Cardiac fibroblast (primary cell): ENCODE measurements around the gene DNAH17.

Experiments used
- DNase-seq, 2 donors: peaks; one replicate each; pipeline versions ENCODE4 v3.0.0 to v3.0.0-alpha.2; 2010; ENCODE audit warnings: low read depth in 2 of 2
- H3K4me3 ChIP-seq, 2 donors: replicated peaks in 1 of 2; 1 replicate in 1 of 2; 2 replicates in 1 of 2; pipeline ENCODE4 v1.5.1; 2011; ENCODE audit warnings: low read depth in 2 of 2, low read length in 2 of 2, mild to moderate bottlenecking in 2 of 2, moderate library complexity in 1 of 2
- TF ChIP-seq, protein P1 (sequence below): IDR thresholded peaks from one replicate; pipeline ENCODE4 v1.5.1; 2011; ENCODE audit warnings: low read depth, mild to moderate bottlenecking, low read length, inconsistent platforms

DNAH17 gene

DNA sequence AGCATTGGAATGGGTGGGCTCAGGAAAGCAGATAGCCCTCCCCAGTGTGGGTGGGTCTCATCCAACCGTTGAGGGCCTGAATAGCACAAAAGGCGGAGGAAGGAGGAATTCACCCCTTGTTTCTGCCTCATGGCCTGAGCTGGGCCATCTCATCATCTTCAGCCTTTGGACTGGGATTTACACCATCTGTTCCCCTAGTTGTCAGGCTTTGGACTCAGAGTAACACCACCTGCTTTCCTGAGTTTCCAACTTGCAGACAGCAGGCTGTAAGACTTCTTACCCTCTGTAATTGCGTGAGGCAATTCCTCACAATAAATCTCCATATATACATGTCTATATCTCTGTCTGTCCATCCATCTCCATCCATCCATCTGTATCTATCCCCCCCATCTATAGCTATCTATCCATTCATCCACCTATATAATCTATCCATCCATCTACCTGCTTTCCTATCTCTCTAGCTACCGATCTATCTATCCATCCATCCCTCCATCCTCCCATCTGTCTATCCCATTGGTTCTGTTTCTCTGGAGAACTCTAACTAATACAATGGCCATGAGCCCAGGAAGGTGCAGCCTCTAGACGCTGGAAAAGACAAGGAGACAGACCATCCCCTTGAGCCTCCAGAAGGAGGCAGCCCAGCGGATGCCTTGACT lies 21.3 kb downstream of the DNAH17 start:
- DNase-seq = peak in 1 of 2 donors; percentile 8
- TF ChIP-seq, protein P1, sequence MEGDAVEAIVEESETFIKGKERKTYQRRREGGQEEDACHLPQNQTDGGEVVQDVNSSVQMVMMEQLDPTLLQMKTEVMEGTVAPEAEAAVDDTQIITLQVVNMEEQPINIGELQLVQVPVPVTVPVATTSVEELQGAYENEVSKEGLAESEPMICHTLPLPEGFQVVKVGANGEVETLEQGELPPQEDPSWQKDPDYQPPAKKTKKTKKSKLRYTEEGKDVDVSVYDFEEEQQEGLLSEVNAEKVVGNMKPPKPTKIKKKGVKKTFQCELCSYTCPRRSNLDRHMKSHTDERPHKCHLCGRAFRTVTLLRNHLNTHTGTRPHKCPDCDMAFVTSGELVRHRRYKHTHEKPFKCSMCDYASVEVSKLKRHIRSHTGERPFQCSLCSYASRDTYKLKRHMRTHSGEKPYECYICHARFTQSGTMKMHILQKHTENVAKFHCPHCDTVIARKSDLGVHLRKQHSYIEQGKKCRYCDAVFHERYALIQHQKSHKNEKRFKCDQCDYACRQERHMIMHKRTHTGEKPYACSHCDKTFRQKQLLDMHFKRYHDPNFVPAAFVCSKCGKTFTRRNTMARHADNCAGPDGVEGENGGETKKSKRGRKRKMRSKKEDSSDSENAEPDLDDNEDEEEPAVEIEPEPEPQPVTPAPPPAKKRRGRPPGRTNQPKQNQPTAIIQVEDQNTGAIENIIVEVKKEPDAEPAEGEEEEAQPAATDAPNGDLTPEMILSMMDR = no peak
- H3K4me3 ChIP-seq = no peak overlapping the region

DNA sequence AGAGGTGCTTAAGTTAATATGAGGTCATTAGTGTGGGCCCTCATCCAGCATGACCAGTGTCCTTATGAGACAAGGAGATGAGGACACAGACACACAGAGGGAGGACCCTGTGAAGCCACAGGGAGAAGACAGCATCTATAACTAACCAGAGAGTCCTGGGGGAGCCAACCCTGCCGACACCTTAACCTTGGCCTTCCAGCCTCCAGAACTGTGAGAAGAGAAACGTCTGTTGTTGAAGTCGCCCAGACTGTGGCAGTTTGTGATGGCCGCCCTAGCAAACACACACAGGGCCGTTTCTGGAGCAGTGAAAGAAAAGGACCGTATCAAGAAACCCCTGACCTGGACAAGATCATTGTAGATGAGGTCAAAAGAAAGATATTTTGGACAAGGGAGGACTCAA lies 26.7 kb downstream of the DNAH17 start:
- H3K4me3 ChIP-seq = no peak overlapping the region
- TF ChIP-seq, protein P1 = no peak
- DNase-seq = no peak

DNA sequence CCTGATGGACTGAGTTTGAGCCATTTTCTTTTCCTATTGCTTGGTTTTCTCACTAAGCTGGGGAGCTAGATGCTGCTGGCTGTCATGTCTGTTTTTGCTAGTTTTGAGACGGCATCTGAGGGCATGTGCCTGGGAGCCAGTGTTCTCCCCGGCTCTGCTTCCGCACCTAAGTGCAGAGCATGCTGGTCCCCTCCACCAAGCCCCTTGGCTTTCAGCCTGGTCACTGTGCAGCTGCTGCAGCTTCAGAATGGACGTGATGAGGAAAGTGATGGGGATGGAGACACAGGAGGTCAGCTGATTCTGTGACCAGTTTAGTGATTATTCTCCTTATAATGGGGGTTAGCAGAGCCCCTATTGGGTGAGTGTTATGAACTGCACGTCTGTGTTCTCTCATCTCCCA lies 28.5 kb downstream of the DNAH17 start:
- TF ChIP-seq, protein P1 = no peak
- no peak overlapping the region for H3K4me3 ChIP-seq
- no peak for DNase-seq

DNA sequence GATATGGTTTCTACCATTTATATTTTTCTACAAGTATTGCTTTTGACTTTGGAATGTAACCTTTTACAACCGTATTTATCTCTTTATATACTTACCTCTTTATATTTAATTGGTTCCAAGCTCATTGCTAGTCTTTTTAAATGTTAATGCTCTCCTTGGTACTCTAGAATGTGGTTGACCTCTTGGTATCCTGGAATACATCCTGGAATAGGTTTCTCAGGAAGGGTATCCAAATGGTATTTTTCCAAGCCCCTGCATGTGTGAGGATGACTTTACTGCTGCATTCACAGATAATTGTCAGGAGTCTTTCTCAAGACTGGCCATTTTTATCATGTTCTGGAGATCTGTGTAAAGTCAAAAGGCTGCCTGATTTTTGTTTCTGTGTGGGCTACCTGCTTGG lies 30.2 kb downstream of the DNAH17 start:
- DNase-seq = no peak
- H3K4me3 ChIP-seq = no peak overlapping the region
- TF ChIP-seq, protein P1 = no peak

DNA sequence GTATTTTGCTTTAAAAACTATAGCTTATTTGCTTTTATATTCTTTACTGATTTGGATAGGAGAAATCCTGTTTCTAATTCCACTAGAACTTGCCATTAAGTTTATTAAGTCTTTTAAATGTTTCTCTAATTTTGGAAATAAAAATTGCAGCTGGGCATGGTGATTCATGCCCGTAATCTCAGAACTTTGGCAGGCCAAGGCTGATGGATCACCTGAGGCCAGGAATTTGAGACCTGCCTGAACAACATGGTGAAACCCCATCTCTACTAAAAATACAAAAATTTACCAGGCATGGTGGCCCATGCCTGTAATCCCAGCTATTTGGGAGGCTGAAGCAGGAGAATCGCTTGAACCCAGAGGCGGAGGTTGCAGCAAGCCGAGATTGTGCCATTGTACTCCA lies 30.7 kb downstream of the DNAH17 start:
- TF ChIP-seq, protein P1 = no peak
- DNase-seq = no peak
- H3K4me3 ChIP-seq = no peak overlapping the region

DNA sequence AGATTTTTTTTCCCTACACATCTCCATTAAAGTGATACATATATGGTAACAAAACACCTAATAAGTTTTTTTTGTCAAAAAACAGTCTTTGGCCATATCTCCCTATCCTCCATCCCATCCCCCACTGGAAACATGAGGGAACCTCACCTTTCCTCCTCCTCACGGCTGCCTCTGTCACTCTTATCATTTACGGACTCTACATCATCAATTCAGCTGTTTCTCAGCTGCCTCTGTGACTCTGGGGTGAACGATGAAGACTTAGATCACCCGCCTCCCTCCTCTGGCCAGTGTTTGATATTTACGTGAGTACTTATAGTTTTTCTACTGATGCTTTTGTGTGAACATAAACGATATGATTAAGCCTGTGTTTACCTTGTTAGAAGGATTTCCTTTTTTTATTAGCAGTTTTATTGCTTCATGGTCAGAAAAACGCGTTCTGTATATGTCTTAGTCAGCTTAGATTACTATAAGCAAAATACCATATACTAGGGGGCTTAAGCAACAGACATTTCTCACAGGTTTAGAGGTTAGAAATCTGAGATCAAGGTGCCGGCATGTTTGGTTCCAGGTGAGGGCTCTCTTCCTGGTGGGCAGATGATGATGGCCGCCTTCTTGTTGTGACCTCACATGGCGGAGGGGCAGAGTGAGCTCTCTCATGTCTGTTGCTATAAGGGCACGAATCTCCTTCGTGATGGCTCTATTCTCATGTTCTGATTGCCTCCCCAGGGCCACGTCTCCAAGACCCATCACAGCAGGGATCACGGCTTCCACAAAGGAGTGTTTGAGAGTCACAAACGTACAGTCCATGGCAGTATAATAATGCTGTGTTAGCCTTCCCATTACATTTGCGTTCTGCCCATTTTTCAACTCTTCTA lies 32.1 kb downstream of the DNAH17 start:
- no peak overlapping the region for H3K4me3 ChIP-seq
- TF ChIP-seq, protein P1 = no peak
- DNase-seq = no peak
